K562 (cell line): ENCODE data around the gene DUOX2. TPM values are rescaled to one million over a fixed set of nuclear protein-coding genes. Genes with fewer than 3 reads are reported as not detected.
A peak's percentile ranks its signal among the peaks of the same experiment; 100 is the strongest.

Experiments
- ARID3A ChIP-seq: IDR thresholded peaks from 2 replicates; pipeline ENCODE4 v1.6.1; 2012; ENCODE audit warnings: low read depth, low read length, improper control_type of control experiment, borderline replicate concordance
- CC2D1A ChIP-seq: fragments of 450-650 bp; IDR thresholded peaks from 2 replicates; pipeline ENCODE4 v1.6.1; 2017; ENCODE audit warnings: mild to moderate bottlenecking
- CCNT2 ChIP-seq: IDR thresholded peaks from 2 replicates; pipeline ENCODE4 v1.6.1; 2011; ENCODE audit warnings: borderline replicate concordance, low read depth, mild to moderate bottlenecking, moderate library complexity, mixed read lengths, low read length; ENCODE audit not compliant: insufficient read length; ENCODE audit errors: extremely low read depth
- CEBPG ChIP-seq, 3 experiments: fragments of 200-800 bp in 1 of 3; sonication (Bioruptor generic) in 1 of 3; sonication (generic) in 1 of 3; formaldehyde crosslinking in 1 of 3; IDR thresholded peaks in 2 of 3; conservative IDR thresholded peaks in 1 of 3; 2 replicates each; pipeline versions ENCODE4 v1.6.1 to v1.8.0; 2016 to 2022; ENCODE audit warnings: missing compliant biosample characterization in 2 of 3, missing genetic modification characterization in 2 of 3, mild to moderate bottlenecking in 1 of 3, missing genetic modification reagents in 1 of 3
- CHD2 ChIP-seq: IDR thresholded peaks from 2 replicates; pipeline ENCODE4 v1.6.1; 2011; ENCODE audit warnings: low read depth, low read length
- CHD4 ChIP-seq: fragments of 200-600 bp; sonication (generic); IDR thresholded peaks from 3 replicates; pipeline ENCODE4 v1.6.1; 2012; ENCODE audit warnings: low read depth, mild to moderate bottlenecking, mixed read lengths, low read length, inconsistent platforms; ENCODE audit not compliant: insufficient read depth, insufficient replicate concordance, poor library complexity, severe bottlenecking
- DIDO1 ChIP-seq: fragments of 450-650 bp; IDR thresholded peaks from 2 replicates; pipeline ENCODE4 v1.6.1; 2016; ENCODE audit warnings: low read depth, missing biosample characterization, missing genetic modification characterization
- HDAC1 ChIP-seq, 2 experiments: fragments of 450-650 bp; IDR thresholded peaks; 2 replicates each; pipeline ENCODE4 v1.6.1; 2016 to 2017; ENCODE audit warnings: inconsistent platforms in 1 of 2, mild to moderate bottlenecking in 1 of 2, moderate library complexity in 1 of 2
- HMGN3 ChIP-seq: IDR thresholded peaks from 2 replicates; pipeline ENCODE4 v1.6.1; 2011; ENCODE audit warnings: borderline replicate concordance, low read depth, mild to moderate bottlenecking, mixed read lengths, low read length; ENCODE audit not compliant: insufficient read length; ENCODE audit errors: extremely low read depth
- KLF1 ChIP-seq: fragments of 450-650 bp; IDR thresholded peaks from 2 replicates; pipeline ENCODE4 v1.6.1; 2016; ENCODE audit warnings: missing genetic modification characterization, missing compliant biosample characterization
- MTA1 ChIP-seq: fragments of 450-650 bp; IDR thresholded peaks from 2 replicates; pipeline ENCODE4 v1.6.1; 2017; ENCODE audit warnings: borderline replicate concordance
- NFE2L1 ChIP-seq: fragments of 450-650 bp; IDR thresholded peaks from 2 replicates; pipeline ENCODE4 v1.6.1; 2016; ENCODE audit warnings: missing genetic modification characterization, low read depth, mild to moderate bottlenecking, missing compliant biosample characterization, moderate library complexity, borderline replicate concordance
- NFIX ChIP-seq: fragments of 250-450 bp; sonication (Bioruptor Pico); IDR thresholded peaks from 2 replicates; pipeline ENCODE4 v1.4.0; 2020; ENCODE audit warnings: low read depth, mild to moderate bottlenecking, moderate library complexity
- NR2F6 ChIP-seq: fragments of 450-650 bp; formaldehyde crosslinking; IDR thresholded peaks from 2 replicates; pipeline ENCODE4 v1.4.0; 2020; ENCODE audit warnings: mild to moderate bottlenecking
- NR4A1 ChIP-seq, 2 experiments: fragments of 250-450 bp in 1 of 2; fragments of 450-650 bp in 1 of 2; sonication (Bioruptor Pico) in 1 of 2; IDR thresholded peaks; 2 replicates each; pipeline versions ENCODE4 v1.4.0 to v1.6.1; 2016 to 2020; ENCODE audit warnings: mild to moderate bottlenecking in 2 of 2, missing compliant biosample characterization in 1 of 2, missing genetic modification characterization in 1 of 2, moderate library complexity in 1 of 2
- PHF20 ChIP-seq: fragments of 450-650 bp; IDR thresholded peaks from 2 replicates; pipeline ENCODE4 v1.6.1; 2018; ENCODE audit not compliant: partially characterized antibody
- TFAM ChIP-seq: fragments of 250-450 bp; sonication (Bioruptor Pico); conservative IDR thresholded peaks from 2 replicates; pipeline ENCODE4 v1.5.0; 2021; ENCODE audit warnings: mild to moderate bottlenecking, moderate library complexity
- THAP7 ChIP-seq: fragments of 250-450 bp; sonication (Bioruptor Pico); IDR thresholded peaks from 2 replicates; pipeline ENCODE4 v1.5.0; 2021
- ZNF184 ChIP-seq: sonication (generic); formaldehyde crosslinking; IDR thresholded peaks from 2 replicates; pipeline ENCODE4 v1.5.0; 2020; ENCODE audit warnings: missing genetic modification reagents
- polyA plus RNA-seq, 8 experiments: library from polyadenylated mRNA; depleted of rRNA in 4 of 8; stranded (reverse) in 5 of 8; unstranded in 3 of 8; fragments of >200 nt; fragmentation: Nextera tagmentation in 2 of 8; fragmentation: Illumina TruSeq in 1 of 8; extraction: Ambion mirVana in 2 of 8; extraction: Trizol in 1 of 8; gene quantifications; 2 replicates each; pipeline versions ENCODE4 v1.2.1 to v1.2.3, GENCODE V29; 2011 to 2014; ENCODE audit warnings: inconsistent platforms in 1 of 8, missing spikeins in 1 of 8
- total RNA-seq, 7 experiments: library from RNA; depleted of rRNA in 6 of 7; stranded (reverse); fragments of >200 nt in 6 of 7; fragmentation: Illumina TruSeq in 2 of 7; extraction: Trizol in 2 of 7; gene quantifications; 2 replicates each; pipeline versions ENCODE4 v1.2.1 to v1.2.3, GENCODE V29; 2011 to 2021; ENCODE audit warnings: low replicate concordance in 1 of 7
- TF ChIP-seq, protein P1 (sequence below): sonication (generic); formaldehyde crosslinking; IDR thresholded peaks from 2 replicates; pipeline ENCODE4 v1.8.1; 2023; ENCODE audit warnings: mild to moderate bottlenecking, missing genetic modification reagents, moderate library complexity
- TF ChIP-seq, protein P2 (sequence below): fragments of 250-450 bp; sonication (Bioruptor Pico); IDR thresholded peaks from 2 replicates; pipeline ENCODE4 v1.5.0; 2021; ENCODE audit warnings: mild to moderate bottlenecking, moderate library complexity

Gene DUOX2
- total and polyA plus RNA-seq, 9 of the 15 experiments (the other 6 are each of a cell fraction or from before 2014, with no cell fraction given), result 0.01 to 0.03 (median 0.02) TPM; not detected in 6

DNA sequence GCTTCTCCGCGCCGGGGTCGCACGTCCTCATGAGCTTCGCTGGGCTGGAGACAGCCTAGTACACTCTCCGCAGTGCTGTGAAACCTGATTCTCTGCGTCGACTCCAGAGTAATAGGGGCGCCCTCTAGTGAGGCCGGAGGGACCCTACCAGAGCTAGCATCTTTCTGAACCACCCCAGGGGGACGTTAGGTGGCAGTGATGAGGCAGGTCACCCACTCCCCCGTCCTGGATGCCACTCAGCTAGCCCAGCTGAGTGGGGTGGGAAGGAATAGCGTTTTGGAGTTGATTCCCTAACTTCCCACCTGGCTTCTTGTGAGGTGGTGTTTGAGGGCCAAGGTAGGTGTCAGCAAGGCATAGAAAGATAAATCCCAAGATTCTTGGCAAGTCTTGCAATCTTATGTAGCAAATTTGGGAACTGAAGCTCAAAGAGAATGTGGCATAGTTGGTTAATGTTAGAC, 4.2 kb upstream of the DUOX2 start (continued):
- TF ChIP-seq CEBPG (CRISPR knock-in tag; IDR thresholded peaks at IDR 0.05), result no peak
- TF ChIP-seq CEBPG (tag; conservative IDR thresholded peaks at IDR 0.05 in 1 of 2, IDR thresholded peaks at IDR 0.05 in 1 of 2), result no peak
- TF ChIP-seq NFE2L1, result no peak
- no peak for TF ChIP-seq DIDO1 (tag)
- TF ChIP-seq CHD4, result no peak
- no peak for TF ChIP-seq MTA1
- no peak for TF ChIP-seq KLF1 (tag)
- TF ChIP-seq ZNF184 (CRISPR knock-in tag), result no peak
- TF ChIP-seq THAP7 (CRISPR knock-in tag), result no peak
- TF ChIP-seq NFIX (CRISPR knock-in tag), result no peak
- no peak for TF ChIP-seq HMGN3
- TF ChIP-seq CCNT2, result no peak
- TF ChIP-seq TFAM (CRISPR knock-in tag), result no peak
- peak; percentile 82 for TF ChIP-seq CC2D1A
- no peak for TF ChIP-seq ARID3A
- TF ChIP-seq PHF20, result no peak
- TF ChIP-seq HDAC1 (IDR thresholded peaks at IDR 0.05), result 0 out of 4 replicates have a peak, but pooled peaks of 1 of the 2 experiments have one; percentile 11
- TF ChIP-seq, protein P1, sequence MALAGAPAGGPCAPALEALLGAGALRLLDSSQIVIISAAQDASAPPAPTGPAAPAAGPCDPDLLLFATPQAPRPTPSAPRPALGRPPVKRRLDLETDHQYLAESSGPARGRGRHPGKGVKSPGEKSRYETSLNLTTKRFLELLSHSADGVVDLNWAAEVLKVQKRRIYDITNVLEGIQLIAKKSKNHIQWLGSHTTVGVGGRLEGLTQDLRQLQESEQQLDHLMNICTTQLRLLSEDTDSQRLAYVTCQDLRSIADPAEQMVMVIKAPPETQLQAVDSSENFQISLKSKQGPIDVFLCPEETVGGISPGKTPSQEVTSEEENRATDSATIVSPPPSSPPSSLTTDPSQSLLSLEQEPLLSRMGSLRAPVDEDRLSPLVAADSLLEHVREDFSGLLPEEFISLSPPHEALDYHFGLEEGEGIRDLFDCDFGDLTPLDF, result no peak
- TF ChIP-seq, protein P2, sequence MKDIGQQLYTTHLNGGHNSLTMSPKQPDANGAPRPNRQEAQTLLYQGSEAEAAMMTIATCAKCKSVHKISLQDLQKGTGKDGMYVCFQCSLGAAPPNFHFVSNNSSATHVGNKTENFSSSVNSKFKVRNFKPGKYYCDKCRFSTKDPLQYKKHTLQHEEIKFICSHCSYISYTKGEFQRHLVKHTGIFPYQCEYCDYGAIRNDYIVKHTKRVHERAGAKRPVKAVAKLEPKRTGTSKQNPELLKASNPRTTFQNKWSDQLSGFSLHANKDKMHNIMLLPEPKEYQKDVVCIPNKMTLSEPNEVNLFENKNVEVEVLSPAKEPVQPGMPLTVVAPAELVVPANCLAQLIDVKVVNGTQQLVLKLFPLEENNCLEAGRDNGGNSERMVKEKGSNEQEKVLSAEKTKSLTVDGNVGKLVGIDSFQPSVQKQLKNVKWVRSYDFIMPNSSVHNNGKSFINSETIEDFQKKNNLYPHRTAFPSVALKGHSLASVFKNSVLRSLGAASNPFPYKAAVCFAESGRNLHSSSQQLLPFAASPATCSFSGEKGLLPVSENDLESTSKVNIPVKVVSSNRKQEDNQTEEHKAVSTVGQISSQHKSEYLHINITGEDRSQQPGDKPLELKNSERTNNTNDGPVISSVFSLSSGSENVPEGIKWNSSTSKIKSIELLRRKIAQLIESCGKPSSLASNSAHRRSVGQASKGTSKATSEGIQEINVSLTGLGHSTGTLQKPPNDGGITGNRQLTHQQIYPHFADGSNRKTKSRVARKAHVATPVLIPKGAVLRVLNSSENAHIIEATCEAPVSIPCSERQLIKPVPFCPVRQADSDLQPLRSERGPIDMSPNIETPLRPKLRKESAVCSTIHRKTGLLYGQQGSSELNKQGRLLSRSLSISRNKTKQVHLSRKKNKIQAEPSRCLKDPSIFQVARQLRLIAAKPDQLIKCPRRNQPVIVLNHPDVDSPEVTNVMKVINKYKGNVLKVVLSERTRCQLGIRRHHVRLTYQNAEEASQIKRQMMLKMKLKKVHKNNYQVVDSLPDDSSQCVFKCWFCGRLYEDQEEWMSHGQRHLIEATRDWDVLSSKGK, result no peak
- TF ChIP-seq NR4A1 (CRISPR knock-in tag; IDR thresholded peaks at IDR 0.05), result no peak
- TF ChIP-seq NR4A1 (tag; IDR thresholded peaks at IDR 0.05), result no peak
- TF ChIP-seq CHD2, result no peak
- TF ChIP-seq NR2F6 (CRISPR knock-in tag), result no peak
